ENCODE measurements around the gene REV3L.

DNA sequence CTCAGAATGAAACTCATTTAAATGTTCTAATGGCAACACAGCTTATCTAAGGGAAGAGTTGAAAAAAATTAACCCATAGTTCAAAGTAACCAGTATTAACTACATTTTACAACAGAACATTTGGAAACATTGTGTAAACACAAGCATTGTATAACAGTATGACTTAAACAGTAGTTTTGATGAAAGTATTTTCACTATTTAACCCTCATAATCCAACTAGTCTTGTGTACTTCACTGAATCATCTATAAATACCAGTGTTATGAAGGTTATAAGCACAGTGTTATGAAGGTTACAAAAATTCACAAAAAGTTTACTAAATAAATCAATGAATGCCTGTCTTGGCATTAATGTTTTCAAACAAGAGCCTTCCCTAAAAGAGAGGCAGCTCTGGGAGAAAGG is 66.5 kb downstream of the REV3L start:
- TF ChIP-seq POLR2A (IDR thresholded peaks at IDR 0.05), result no peak
- TF ChIP-seq, protein P1, sequence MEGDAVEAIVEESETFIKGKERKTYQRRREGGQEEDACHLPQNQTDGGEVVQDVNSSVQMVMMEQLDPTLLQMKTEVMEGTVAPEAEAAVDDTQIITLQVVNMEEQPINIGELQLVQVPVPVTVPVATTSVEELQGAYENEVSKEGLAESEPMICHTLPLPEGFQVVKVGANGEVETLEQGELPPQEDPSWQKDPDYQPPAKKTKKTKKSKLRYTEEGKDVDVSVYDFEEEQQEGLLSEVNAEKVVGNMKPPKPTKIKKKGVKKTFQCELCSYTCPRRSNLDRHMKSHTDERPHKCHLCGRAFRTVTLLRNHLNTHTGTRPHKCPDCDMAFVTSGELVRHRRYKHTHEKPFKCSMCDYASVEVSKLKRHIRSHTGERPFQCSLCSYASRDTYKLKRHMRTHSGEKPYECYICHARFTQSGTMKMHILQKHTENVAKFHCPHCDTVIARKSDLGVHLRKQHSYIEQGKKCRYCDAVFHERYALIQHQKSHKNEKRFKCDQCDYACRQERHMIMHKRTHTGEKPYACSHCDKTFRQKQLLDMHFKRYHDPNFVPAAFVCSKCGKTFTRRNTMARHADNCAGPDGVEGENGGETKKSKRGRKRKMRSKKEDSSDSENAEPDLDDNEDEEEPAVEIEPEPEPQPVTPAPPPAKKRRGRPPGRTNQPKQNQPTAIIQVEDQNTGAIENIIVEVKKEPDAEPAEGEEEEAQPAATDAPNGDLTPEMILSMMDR (IDR thresholded peaks at IDR 0.05), result no peak
